Measurements from ENCODE around the gene TRIM14.
"Not testable (repeated sequence)": the region's sequence is repeated elsewhere in the genome, so short reads cannot be mapped to it uniquely, and the experiment has no call there.

Gene TRIM14

GRCh38 chr9:98120476-98120875, 1.5 kb upstream of the TRIM14 start:
- H2AFZ ChIP-seq (ENCODE audit: low read depth, low read length, severe bottlenecking): no peak overlapping the region
- H3K27ac ChIP-seq (ENCODE audit: low read depth, low read length): no peak overlapping the region
- H3K4me2 ChIP-seq (ENCODE audit: low read depth, low read length, poor library complexity, severe bottlenecking): no peak overlapping the region

GRCh38 chr9:98117984-98118639, 910 bp downstream of the TRIM14 start:
- Histone ChIP-seq H3K4me3 (ENCODE audit: insufficient read depth, low read length, poor library complexity, severe bottlenecking) (peak overlapping the region; percentile 55), H3K27ac (ENCODE audit: low read depth, low read length) (peak overlapping the region; percentile 53), H2AFZ (ENCODE audit: low read depth, low read length, severe bottlenecking) (peak overlapping the region; percentile 84), H3K9me3 (ENCODE audit: insufficient read depth, low read length) (no peaks in the 10 kb centered on the region), H3K9me2 (replicated peaks; ENCODE audit: insufficient read depth, low read length) (no peaks in the 10 kb centered on the region), H3K4me2 (ENCODE audit: low read depth, low read length, poor library complexity, severe bottlenecking) (peak overlapping the region; percentile 66), H3F3A (ENCODE audit: insufficient read depth) (no peaks in the 10 kb centered on the region; the same call in 1 of the 2 replicates), H4K20me1 (ENCODE audit: low read depth, low read length) (no peaks in the 10 kb centered on the region), H3K9ac (ENCODE audit: low read length) (peak overlapping the region; percentile 61), H3K27me3 (ENCODE audit: low read length) (no peaks in the 10 kb centered on the region), H3K36me3 (ENCODE audit: low read length) (no peaks in the 10 kb centered on the region), H3K79me2 (ENCODE audit: insufficient read depth, low read length) (no peaks in the 10 kb centered on the region)
- TF ChIP-seq CTCF (IDR thresholded peaks at IDR 0.05; ENCODE audit: insufficient read depth, low read length, poor library complexity, severe bottlenecking): no peak
- no peak for TF ChIP-seq EZH2phosphoT487 (conservative IDR thresholded peaks at IDR 0.05; ENCODE audit: low read length)

More at GRCh38 chr9:98120476-98120875, 1.5 kb upstream of the TRIM14 start:
- no peak overlapping the region for H3K4me3 ChIP-seq (ENCODE audit: insufficient read depth, low read length, poor library complexity, severe bottlenecking)
- no peak overlapping the region for H3K9ac ChIP-seq (ENCODE audit: low read length)
- TF ChIP-seq CTCF (IDR thresholded peaks at IDR 0.05; ENCODE audit: insufficient read depth, low read length, poor library complexity, severe bottlenecking) (no peak), EZH2phosphoT487 (conservative IDR thresholded peaks at IDR 0.05; ENCODE audit: low read length) (no peak)
- H3K27me3 ChIP-seq (ENCODE audit: low read length): no peaks in the 10 kb centered on the region
- H3K36me3 ChIP-seq (ENCODE audit: low read length): no peaks in the 10 kb centered on the region
- no peaks in the 10 kb centered on the region for H3K9me2 ChIP-seq (replicated peaks; ENCODE audit: insufficient read depth, low read length)
- H3F3A ChIP-seq (ENCODE audit: insufficient read depth): no peaks in the 10 kb centered on the region
- H3K79me2 ChIP-seq (ENCODE audit: insufficient read depth, low read length): no peaks in the 10 kb centered on the region
- no peaks in the 10 kb centered on the region for H3K9me3 ChIP-seq (ENCODE audit: insufficient read depth, low read length)
- H4K20me1 ChIP-seq (ENCODE audit: low read depth, low read length): no peaks in the 10 kb centered on the region

GRCh38 chr9:98117097-98117496, 1.9 kb downstream of the TRIM14 start:
- not testable (repeated sequence) for H3K9ac ChIP-seq (ENCODE audit: low read length); H3K4me2 ChIP-seq (ENCODE audit: low read depth, low read length, poor library complexity, severe bottlenecking); H4K20me1 ChIP-seq (ENCODE audit: low read depth, low read length); H3K27me3 ChIP-seq (ENCODE audit: low read length); H3K9me3 ChIP-seq (ENCODE audit: insufficient read depth, low read length); H3K36me3 ChIP-seq (ENCODE audit: low read length); H3K4me3 ChIP-seq (ENCODE audit: insufficient read depth, low read length, poor library complexity, severe bottlenecking); H3K79me2 ChIP-seq (ENCODE audit: insufficient read depth, low read length); H3K27ac ChIP-seq (ENCODE audit: low read depth, low read length); H3K9me2 ChIP-seq (replicated peaks; ENCODE audit: insufficient read depth, low read length); H2AFZ ChIP-seq (ENCODE audit: low read depth, low read length, severe bottlenecking); H3F3A ChIP-seq (ENCODE audit: insufficient read depth)

GRCh38 chr9:98109052-98109451, 10.0 kb downstream of the TRIM14 start:
- H3K9me2 ChIP-seq (replicated peaks; ENCODE audit: insufficient read depth, low read length): no peaks in the 10 kb centered on the region
- no peak for TF ChIP-seq CTCF (IDR thresholded peaks at IDR 0.05; ENCODE audit: insufficient read depth, low read length, poor library complexity, severe bottlenecking)
- no peak for TF ChIP-seq EZH2phosphoT487 (conservative IDR thresholded peaks at IDR 0.05; ENCODE audit: low read length)
- H3K79me2 ChIP-seq (ENCODE audit: insufficient read depth, low read length): no peaks in the 10 kb centered on the region
- H4K20me1 ChIP-seq (ENCODE audit: low read depth, low read length): no peaks in the 10 kb centered on the region
- no peak overlapping the region for H3K4me3 ChIP-seq (ENCODE audit: insufficient read depth, low read length, poor library complexity, severe bottlenecking)
- peaks cover 23% of the 10 kb centered on the region for H3F3A ChIP-seq (ENCODE audit: insufficient read depth)
- no peaks in the 10 kb centered on the region for H3K27me3 ChIP-seq (ENCODE audit: low read length)
- H3K9me3 ChIP-seq (ENCODE audit: insufficient read depth, low read length): no peaks in the 10 kb centered on the region
- H3K27ac ChIP-seq (ENCODE audit: low read depth, low read length): peak overlapping the region; percentile 90
- no peaks in the 10 kb centered on the region for H3K36me3 ChIP-seq (ENCODE audit: low read length)
- 0 out of 2 replicates have a peak overlapping the region, but pooled peaks have one; percentile 23 for H3K9ac ChIP-seq (ENCODE audit: low read length)
- peak overlapping the region; percentile 49 for H3K4me2 ChIP-seq (ENCODE audit: low read depth, low read length, poor library complexity, severe bottlenecking)
- H2AFZ ChIP-seq (ENCODE audit: low read depth, low read length, severe bottlenecking): no peak overlapping the region

Measured in SU-DHL-6 (cell line).